ENCODE data around the gene FOXN1. TPM values are rescaled to one million over a fixed set of nuclear protein-coding genes. Genes with fewer than 3 reads are reported as not detected.

The FOXN1 gene
- total RNA-seq, 1 experiment from 2014 or later, result not detected

DNA sequence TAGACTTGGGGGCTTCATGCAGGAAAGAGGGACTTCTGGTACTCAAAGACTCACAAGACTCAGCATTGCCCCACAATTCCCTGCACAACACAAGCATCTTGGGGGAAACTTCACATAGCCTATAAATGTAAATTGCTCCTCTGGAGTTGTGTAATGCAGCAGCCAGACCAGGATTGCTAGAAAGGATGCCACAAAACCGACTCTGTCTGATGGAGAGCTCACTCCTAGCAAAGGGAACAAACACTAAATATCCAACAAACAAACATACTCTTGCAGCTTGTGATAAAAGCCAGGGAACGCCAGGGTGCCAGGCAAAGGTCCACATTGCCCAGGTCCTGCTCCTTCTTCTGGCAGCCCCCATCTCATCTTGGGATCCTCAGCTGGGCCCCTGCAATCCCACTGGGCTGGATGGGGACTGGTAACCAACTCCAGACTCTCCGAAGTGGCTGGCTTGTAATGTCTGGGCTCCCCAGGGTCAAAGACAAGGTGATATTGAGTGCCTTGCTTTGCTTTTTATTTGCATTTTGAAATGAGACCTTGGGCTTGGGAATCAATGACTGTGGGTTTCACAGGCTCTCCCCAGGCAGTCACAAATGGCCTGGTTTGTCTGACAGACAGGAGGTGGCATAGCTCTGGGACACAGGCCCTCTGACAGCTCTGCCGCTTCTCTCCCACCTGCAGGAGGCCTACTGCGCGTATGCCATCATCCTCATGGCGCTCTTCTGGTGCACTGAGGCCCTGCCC is 17.4 kb upstream of the FOXN1 start:
- Mint-ChIP-seq H3K36me3 (ENCODE audit: insufficient read depth, unreplicated experiment) (no peaks in the 10 kb centered on the region), H3K27me3 (ENCODE audit: insufficient read depth, unreplicated experiment) (peaks cover 14% of the 10 kb centered on the region), H3K4me1 (ENCODE audit: insufficient read depth, unreplicated experiment) (peaks cover 8% of the 10 kb centered on the region), H3K27ac (ENCODE audit: low read depth, unreplicated experiment) (no peak overlapping the region), H3K4me3 (ENCODE audit: unreplicated experiment) (no peak overlapping the region), H3K9me3 (ENCODE audit: unreplicated experiment) (no peaks in the 10 kb centered on the region)
- intact Hi-C loops (cut with micrococcal nuclease), result no loop called here
- POLR2A ChIA-PET, result no interaction called here
- CTCF ChIA-PET, result interaction anchor here (0.8 to 1.4 kb wide), 2 partner anchors 58 to 72 kb away, joined by 4 to 8 read pairs; no protein-coding TSS in a partner anchor
- no TSS peak for BruUV-seq (replicated peaks)
- TF ChIP-seq, protein P1, sequence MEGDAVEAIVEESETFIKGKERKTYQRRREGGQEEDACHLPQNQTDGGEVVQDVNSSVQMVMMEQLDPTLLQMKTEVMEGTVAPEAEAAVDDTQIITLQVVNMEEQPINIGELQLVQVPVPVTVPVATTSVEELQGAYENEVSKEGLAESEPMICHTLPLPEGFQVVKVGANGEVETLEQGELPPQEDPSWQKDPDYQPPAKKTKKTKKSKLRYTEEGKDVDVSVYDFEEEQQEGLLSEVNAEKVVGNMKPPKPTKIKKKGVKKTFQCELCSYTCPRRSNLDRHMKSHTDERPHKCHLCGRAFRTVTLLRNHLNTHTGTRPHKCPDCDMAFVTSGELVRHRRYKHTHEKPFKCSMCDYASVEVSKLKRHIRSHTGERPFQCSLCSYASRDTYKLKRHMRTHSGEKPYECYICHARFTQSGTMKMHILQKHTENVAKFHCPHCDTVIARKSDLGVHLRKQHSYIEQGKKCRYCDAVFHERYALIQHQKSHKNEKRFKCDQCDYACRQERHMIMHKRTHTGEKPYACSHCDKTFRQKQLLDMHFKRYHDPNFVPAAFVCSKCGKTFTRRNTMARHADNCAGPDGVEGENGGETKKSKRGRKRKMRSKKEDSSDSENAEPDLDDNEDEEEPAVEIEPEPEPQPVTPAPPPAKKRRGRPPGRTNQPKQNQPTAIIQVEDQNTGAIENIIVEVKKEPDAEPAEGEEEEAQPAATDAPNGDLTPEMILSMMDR (IDR thresholded peaks at IDR 0.05; ENCODE audit: unreplicated experiment), result no peak
- no peak for DNase-seq (ENCODE audit: unreplicated experiment)

DNA sequence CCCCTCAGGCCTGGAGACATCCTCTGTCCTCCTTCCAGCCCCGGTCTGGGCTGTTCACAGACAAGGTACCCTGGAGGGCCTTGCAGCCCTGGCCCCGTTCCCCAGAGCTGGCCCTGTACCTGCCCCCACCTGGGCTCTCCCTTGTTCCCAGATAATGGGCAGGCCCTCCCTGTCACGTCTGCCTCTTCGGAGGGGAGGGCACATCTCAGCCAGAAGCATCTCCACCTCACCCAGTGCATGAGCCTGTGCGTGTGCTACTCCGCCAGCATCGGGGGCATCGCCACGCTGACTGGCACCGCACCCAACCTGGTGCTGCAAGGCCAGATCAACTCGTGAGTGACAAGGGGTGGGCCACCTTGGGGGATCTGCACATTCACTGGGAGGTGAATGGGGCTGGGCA is 14.9 kb upstream of the FOXN1 start:
- Mint-ChIP-seq H3K9me3 (ENCODE audit: unreplicated experiment) (no peaks in the 10 kb centered on the region), H3K4me1 (ENCODE audit: insufficient read depth, unreplicated experiment) (peaks cover 8% of the 10 kb centered on the region), H3K36me3 (ENCODE audit: insufficient read depth, unreplicated experiment) (no peaks in the 10 kb centered on the region), H3K27ac (ENCODE audit: low read depth, unreplicated experiment) (no peak overlapping the region), H3K27me3 (ENCODE audit: insufficient read depth, unreplicated experiment) (no peaks in the 10 kb centered on the region), H3K4me3 (ENCODE audit: unreplicated experiment) (no peak overlapping the region)
- ChIA-PET CTCF (interaction anchor here (0.6 to 1.8 kb wide), 6 partner anchors 9 to 153 kb away, joined by 3 to 5 read pairs (median 4); no protein-coding TSS in a partner anchor), POLR2A (interaction anchor here (0.7 to 1.9 kb wide), 6 partner anchors 60 to 255 kb away, joined by 3 to 14 read pairs (median 4); partner anchors contain the start of genes PIGS, POLDIP2 and SLC46A1)
- TF ChIP-seq, protein P1 (IDR thresholded peaks at IDR 0.05; ENCODE audit: unreplicated experiment), result no peak
- no TSS peak for BruUV-seq (replicated peaks)
- intact Hi-C loops (cut with micrococcal nuclease), result loop anchor here (5.0 kb wide), 2 partner anchors 154 to 259 kb away; partner anchors contain the start of genes IFT20 and TNFAIP1
- no peak for DNase-seq (ENCODE audit: unreplicated experiment)

DNA sequence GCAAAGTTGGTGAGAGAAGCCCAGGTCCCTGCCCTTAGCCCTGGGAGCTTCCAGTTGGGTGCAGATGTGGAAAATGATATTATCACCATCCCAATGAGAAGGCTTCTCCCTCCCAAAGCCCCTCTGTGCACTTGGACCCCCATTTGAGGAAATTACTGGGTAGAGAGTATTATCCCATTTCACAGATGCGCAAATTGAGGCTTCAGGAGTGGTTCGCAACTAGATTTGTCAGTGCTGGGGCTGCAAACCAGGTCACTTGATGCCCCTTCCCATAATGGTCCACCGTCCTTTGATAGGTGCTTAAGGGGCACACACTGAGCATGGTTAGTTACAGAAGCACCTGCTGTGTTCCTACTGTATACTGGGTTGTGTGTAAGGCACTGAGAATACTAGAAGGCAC is 14.3 kb upstream of the FOXN1 start:
- H3K27me3 Mint-ChIP-seq (ENCODE audit: insufficient read depth, unreplicated experiment), result no peaks in the 10 kb centered on the region
- TF ChIP-seq, protein P1 (IDR thresholded peaks at IDR 0.05; ENCODE audit: unreplicated experiment), result no peak
- H3K9me3 Mint-ChIP-seq (ENCODE audit: unreplicated experiment), result no peaks in the 10 kb centered on the region
- peaks cover 8% of the 10 kb centered on the region for H3K4me1 Mint-ChIP-seq (ENCODE audit: insufficient read depth, unreplicated experiment)
- no peaks in the 10 kb centered on the region for H3K36me3 Mint-ChIP-seq (ENCODE audit: insufficient read depth, unreplicated experiment)
- no peak overlapping the region for H3K27ac Mint-ChIP-seq (ENCODE audit: low read depth, unreplicated experiment)
- CTCF ChIA-PET, result interaction anchor here (0.6 to 1.8 kb wide), 13 partner anchors 10 to 253 kb away, joined by 3 to 11 read pairs (median 4); no protein-coding TSS in a partner anchor
- BruUV-seq (replicated peaks), result no TSS peak
- H3K4me3 Mint-ChIP-seq (ENCODE audit: unreplicated experiment), result no peak overlapping the region
- intact Hi-C loops (cut with micrococcal nuclease), result loop anchor here (5.0 kb wide), 2 partner anchors 155 to 260 kb away; partner anchors contain the start of genes IFT20 and TNFAIP1
- DNase-seq (ENCODE audit: unreplicated experiment), result no peak
- POLR2A ChIA-PET, result interaction anchor here (0.7 to 2.2 kb wide), 13 partner anchors 44 to 258 kb away, joined by 3 to 23 read pairs (median 4); partner anchors contain the start of genes IFT20, PIGS, POLDIP2 and SLC46A1
